PC-3 (cell line): ENCODE data around the gene LRRTM4.

Experiments
- CTCF ChIP-seq: fragments of 300-600 bp; sonication (generic); conservative IDR thresholded peaks from 2 replicates; pipeline ENCODE4 v1.5.1; 2017; ENCODE audit warnings: antibody characterized with exemption, low read depth, mild to moderate bottlenecking, low read length
- EZH2 ChIP-seq: fragments of 300-600 bp; sonication (generic); IDR thresholded peaks from one replicate; pipeline ENCODE4 v1.6.1; 2017; ENCODE audit warnings: antibody characterized with exemption, mild to moderate bottlenecking, low read length; ENCODE audit not compliant: unreplicated experiment

- TF ChIP-seq CTCF, result no peak
- TF ChIP-seq EZH2, result no peak
These were observed 682.4 kb downstream of the LRRTM4 start for GRCh38 chr2:76839826-76840225.
